GM12878 (cell line): ENCODE results near the gene CHID1. TPM values are rescaled to one million over a fixed set of nuclear protein-coding genes. Genes with fewer than 3 reads are reported as not detected.
A peak's percentile ranks its signal among the peaks of the same experiment; 100 is the strongest.

Experiments
- ATAC-seq: fragments of 200-7000 bp; cut with Tn5 transposase; 3 replicates; pipeline ENCODE4 v1.9.1; 2020; ENCODE audit warnings: mild to moderate bottlenecking, moderate library complexity
- BruUV-seq: library from RNA; stranded (reverse); fragments of 400-500 nt; replicated peaks from 2 replicates; lab custom pipeline; 2021; lab: Mats Ljungman, UMichigan
- CTCF ChIA-PET: fragments of 300-600 bp; sonication (Branson Sonifier 250); formaldehyde crosslinking; extraction: SDS; loops from one replicate; lab custom pipeline; 2021; ENCODE audit warnings: inconsistent platforms; lab: Yijun Ruan, JAX
- POLR2A ChIA-PET: fragments of 350-600 bp; formaldehyde crosslinking; extraction: SDS; loops from one replicate; lab custom pipeline; 2021; ENCODE audit warnings: inconsistent platforms; lab: Charles Lee
- RAD21 ChIA-PET: fragments of 300-600 bp; sonication (Branson Sonifier 250); formaldehyde crosslinking; loops from one replicate; lab custom pipeline; 2023; ENCODE audit warnings: antibody characterized with exemption; ENCODE audit not compliant: unreplicated experiment; lab: Charles Lee
- SMC1A ChIA-PET: fragments of 300-600 bp; sonication (Branson Sonifier 250); formaldehyde crosslinking; loops from one replicate; lab custom pipeline; 2023; ENCODE audit not compliant: unreplicated experiment, uncharacterized antibody; lab: Charles Lee
- DNase-seq: peaks from one replicate; pipeline ENCODE4 v3.0.0-alpha.2; 2011; ENCODE audit warnings: low read depth, low spot score
- FAIRE-seq: peaks from 3 replicates; lab custom pipeline; 2011; peaks lifted over from hg19 to GRCh38; lab: Jason Lieb, UNC
- H2AFZ ChIP-seq: 2 replicates; pipeline ENCODE4 v1.6.0; 2011; ENCODE audit warnings: low read depth, low read length, control low read depth; ENCODE audit not compliant: control insufficient read depth
- H3K27ac ChIP-seq: 2 replicates; pipeline ENCODE4 v1.5.1; 2011; ENCODE audit warnings: control low read depth; ENCODE audit not compliant: control insufficient read depth, insufficient read depth
- H3K27me3 ChIP-seq, 2 experiments: replicated peaks in 1 of 2; 2 replicates each; pipeline versions ENCODE4 v1.6.0 to v1.6.1; 2011; ENCODE audit warnings: low read length in 1 of 2; ENCODE audit not compliant: control insufficient read depth in 2 of 2, insufficient read depth in 2 of 2
- H3K36me3 ChIP-seq, 2 experiments: 2 replicates each; pipeline ENCODE4 v1.5.1; 2011; ENCODE audit warnings: low read length in 1 of 2; ENCODE audit not compliant: control insufficient read depth in 2 of 2, insufficient read depth in 2 of 2
- H3K4me1 ChIP-seq: 2 replicates; pipeline ENCODE4 v1.6.1; 2011; ENCODE audit warnings: mild to moderate bottlenecking, low read length, moderate library complexity, mixed read lengths; ENCODE audit not compliant: control insufficient read depth, insufficient read depth
- H3K4me2 ChIP-seq: 2 replicates; pipeline ENCODE4 v1.6.0; 2011; ENCODE audit warnings: control low read depth; ENCODE audit not compliant: control insufficient read depth, insufficient read depth
- H3K4me3 ChIP-seq: fragments of 200-600 bp; sonication (generic); 2 replicates; pipeline ENCODE4 v1.5.1; 2016
- H3K79me2 ChIP-seq: 2 replicates; pipeline ENCODE4 v1.6.0; 2011; ENCODE audit warnings: low read length; ENCODE audit not compliant: control insufficient read depth, insufficient read depth
- H3K9ac ChIP-seq: 2 replicates; pipeline ENCODE4 v1.8.0; 2011; ENCODE audit warnings: low read length, control low read depth, mixed read lengths; ENCODE audit not compliant: control insufficient read depth, insufficient read depth
- H3K9me3 ChIP-seq: replicated peaks from 3 replicates; pipeline ENCODE4 v1.5.1; 2011; ENCODE audit warnings: mild to moderate bottlenecking, low read length; ENCODE audit not compliant: control insufficient read depth, insufficient read depth
- H4K20me1 ChIP-seq: 2 replicates; pipeline ENCODE4 v1.6.0; 2011; ENCODE audit not compliant: control insufficient read depth, insufficient read depth
- CBFB ChIP-seq: IDR thresholded peaks from 2 replicates; pipeline ENCODE4 v1.6.1; 2016; ENCODE audit warnings: antibody characterized with exemption, low read depth
- EZH2 ChIP-seq: IDR thresholded peaks from 2 replicates; pipeline ENCODE4 v1.6.1; 2012; ENCODE audit warnings: low read depth, mild to moderate bottlenecking, control low read depth, inconsistent platforms, low read length, borderline replicate concordance; ENCODE audit not compliant: control insufficient read depth
- FOXK2 ChIP-seq: fragments of 450-650 bp; IDR thresholded peaks from 2 replicates; pipeline ENCODE4 v1.6.1; 2017; ENCODE audit warnings: mild to moderate bottlenecking, moderate library complexity
- GABPA ChIP-seq: IDR thresholded peaks from 2 replicates; pipeline ENCODE4 v1.6.1; 2014; ENCODE audit warnings: antibody characterized with exemption, low read depth, mild to moderate bottlenecking, inconsistent platforms
- GATAD2B ChIP-seq: fragments of 450-650 bp; conservative IDR thresholded peaks from 2 replicates; pipeline ENCODE4 v1.6.1; 2017; ENCODE audit warnings: low read depth, mild to moderate bottlenecking, moderate library complexity
- HDGF ChIP-seq: fragments of 450-650 bp; IDR thresholded peaks from 2 replicates; pipeline ENCODE4 v1.6.1; 2016; ENCODE audit warnings: antibody characterized with exemption
- LARP7 ChIP-seq: fragments of 450-650 bp; IDR thresholded peaks from 2 replicates; pipeline ENCODE4 v1.6.1; 2017; ENCODE audit warnings: mild to moderate bottlenecking
- NFYA ChIP-seq: IDR thresholded peaks from 2 replicates; pipeline ENCODE4 v1.6.1; 2011; ENCODE audit warnings: low read depth, mild to moderate bottlenecking, low read length, improper control_type of control experiment, borderline replicate concordance
- RELA ChIP-seq: fragments of 450-650 bp; IDR thresholded peaks from 2 replicates; pipeline ENCODE4 v1.8.0; 2014; ENCODE audit warnings: borderline replicate concordance; ENCODE audit not compliant: partially characterized antibody
- TBL1XR1 ChIP-seq: IDR thresholded peaks from 2 replicates; pipeline ENCODE4 v1.6.1; 2012; ENCODE audit warnings: low read depth, low read length, improper control_type of control experiment
- ZZZ3 ChIP-seq: IDR thresholded peaks from 2 replicates; pipeline ENCODE4 v1.6.1; 2011; ENCODE audit warnings: low read depth; ENCODE audit not compliant: control insufficient read depth, insufficient read length
- WGBS: methylation state at CpG from one replicate; pipeline ENCODE4 v1.1.6; 2016; ENCODE audit warnings: low lambda C conversion rate; ENCODE audit not compliant: insufficient replicate concordance, insufficient coverage; ENCODE audit errors: missing lambda C conversion rate; 5-methylcytosine and 5-hydroxymethylcytosine counted together
- in situ Hi-C: fragments of 300-500 bp; cut with MboI; formaldehyde crosslinking; loops from 9 replicates; pipeline ENCODE4 v1.14.3; 2018; ENCODE audit warnings: mixed read lengths
- intact Hi-C: fragments of 100-400 bp; cut with micrococcal nuclease; formaldehyde crosslinking; loops from one replicate; pipeline ENCODE4 v1.14.2; 2022; ENCODE audit not compliant: unreplicated experiment
- polyA plus RNA-seq, 11 experiments: library from polyadenylated mRNA; depleted of rRNA in 4 of 11; unstranded in 6 of 11; stranded (reverse) in 5 of 11; fragments of >200 nt; fragmentation: Nextera tagmentation in 4 of 11; fragmentation: Illumina TruSeq in 1 of 11; extraction: Ambion mirVana in 4 of 11; extraction: Trizol in 1 of 11; gene quantifications; 1 replicate in 1 of 11; 2 replicates in 10 of 11; pipeline versions ENCODE4 v1.2.1 to v1.2.3, GENCODE V29; 2011 to 2016; ENCODE audit warnings: inconsistent platforms in 2 of 11, missing spikeins in 2 of 11, low read depth in 1 of 11
- total RNA-seq, 4 experiments: library from RNA; depleted of rRNA in 3 of 4; stranded (reverse); fragments of >200 nt in 3 of 4; fragmentation: Illumina TruSeq in 1 of 4; extraction: Trizol in 1 of 4; gene quantifications; 2 replicates each; pipeline versions ENCODE4 v1.2.1 to v1.2.3, GENCODE V29; 2013 to 2021
- TF ChIP-seq, protein P1 (sequence below): fragments of 450-650 bp; IDR thresholded peaks from 2 replicates; pipeline ENCODE4 v1.6.1; 2017; ENCODE audit warnings: mild to moderate bottlenecking, low read depth, inconsistent platforms; ENCODE audit not compliant: poor library complexity, severe bottlenecking

CHID1 gene
- total and polyA plus RNA-seq, 10 of the 15 experiments (the other 5 are each of a cell fraction or from before 2014, with no cell fraction given) = 4.8 to 75.2 (median 30.1) TPM

DNA sequence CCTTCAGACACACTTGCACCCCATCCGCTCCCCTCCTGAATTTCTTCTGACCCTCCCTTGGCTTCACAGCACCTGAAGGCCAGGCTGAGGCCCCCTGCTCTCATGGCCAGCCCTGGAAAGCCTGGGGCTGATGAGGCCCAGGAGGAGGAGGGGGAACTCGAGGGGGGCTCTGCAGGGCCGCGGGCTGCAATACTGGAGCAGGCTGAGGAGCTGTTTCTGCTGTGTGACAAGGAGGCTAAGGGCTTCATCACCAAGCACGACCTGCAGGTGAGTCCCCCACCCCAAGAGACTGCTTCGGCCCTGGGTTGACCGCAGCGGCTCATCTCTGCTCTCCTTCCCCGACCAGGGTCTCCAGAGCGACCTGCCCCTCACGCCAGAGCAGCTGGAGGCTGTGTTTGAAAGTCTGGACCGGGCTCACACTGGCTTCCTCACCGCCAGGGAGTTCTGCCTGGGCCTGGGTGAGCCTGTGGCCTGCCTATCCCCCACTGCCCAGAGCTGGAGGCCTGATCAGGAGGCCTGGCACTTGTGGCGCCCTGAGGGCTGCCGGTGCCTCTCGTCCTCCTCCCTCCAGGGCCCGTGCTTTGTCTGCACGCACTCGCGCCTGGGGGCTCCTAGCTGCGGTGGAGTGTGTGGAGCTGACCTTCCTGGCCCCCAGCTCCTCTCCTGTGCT is 82.0 kb downstream of the CHID1 start:
- ChIA-PET CTCF (interaction anchor here (1.0 kb wide), 1 partner anchor 20 kb away, joined by 3 read pairs; no protein-coding TSS in a partner anchor), POLR2A (interaction anchor here (1.4 to 5.2 kb wide), 3 partner anchors 10 to 19 kb away, joined by 4 to 33 read pairs (median 21); partner anchors contain the start of genes PNPLA2, POLR2L, RPLP2 and TSPAN4), SMC1A (no interaction called here), RAD21 (no interaction called here)
- peak overlapping the region; percentile 100 for H3K4me2 ChIP-seq
- no peaks in the 10 kb centered on the region for H4K20me1 ChIP-seq
- ATAC-seq (no peak), DNase-seq (no peak), FAIRE-seq (no peak)
- peaks cover 39% of the 10 kb centered on the region for H3K4me1 ChIP-seq
- 0 out of 2 replicates have a peak overlapping the region, but pooled peaks have one; percentile 49 for H3K4me3 ChIP-seq
- no peak overlapping the region for H3K27ac ChIP-seq
- H3K36me3 ChIP-seq = no peaks in the 10 kb centered on the region; a peak in 2 of 4 replicates
- in situ Hi-C loops = no loop called here
- intact Hi-C loops = no loop called here
- no peak overlapping the region for H2AFZ ChIP-seq
- no peak for TF ChIP-seq TBL1XR1
- TF ChIP-seq, protein P1, sequence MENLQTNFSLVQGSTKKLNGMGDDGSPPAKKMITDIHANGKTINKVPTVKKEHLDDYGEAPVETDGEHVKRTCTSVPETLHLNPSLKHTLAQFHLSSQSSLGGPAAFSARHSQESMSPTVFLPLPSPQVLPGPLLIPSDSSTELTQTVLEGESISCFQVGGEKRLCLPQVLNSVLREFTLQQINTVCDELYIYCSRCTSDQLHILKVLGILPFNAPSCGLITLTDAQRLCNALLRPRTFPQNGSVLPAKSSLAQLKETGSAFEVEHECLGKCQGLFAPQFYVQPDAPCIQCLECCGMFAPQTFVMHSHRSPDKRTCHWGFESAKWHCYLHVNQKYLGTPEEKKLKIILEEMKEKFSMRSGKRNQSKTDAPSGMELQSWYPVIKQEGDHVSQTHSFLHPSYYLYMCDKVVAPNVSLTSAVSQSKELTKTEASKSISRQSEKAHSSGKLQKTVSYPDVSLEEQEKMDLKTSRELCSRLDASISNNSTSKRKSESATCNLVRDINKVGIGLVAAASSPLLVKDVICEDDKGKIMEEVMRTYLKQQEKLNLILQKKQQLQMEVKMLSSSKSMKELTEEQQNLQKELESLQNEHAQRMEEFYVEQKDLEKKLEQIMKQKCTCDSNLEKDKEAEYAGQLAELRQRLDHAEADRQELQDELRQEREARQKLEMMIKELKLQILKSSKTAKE = no peak
- TF ChIP-seq LARP7 = no peak
- no peak for TF ChIP-seq CBFB
- no peak for TF ChIP-seq GABPA
- no peak for TF ChIP-seq EZH2
- no peak for TF ChIP-seq ZZZ3
- TF ChIP-seq HDGF = no peak
- TF ChIP-seq RELA = no peak
- TF ChIP-seq FOXK2 = no peak
- TF ChIP-seq NFYA = no peak
- no peak for TF ChIP-seq GATAD2B
- TF ChIP-seq, all 136 proteins: peak for 0
- H3K79me2 ChIP-seq = no peaks in the 10 kb centered on the region
- H3K27me3 ChIP-seq = no peaks in the 10 kb centered on the region; a peak in 3 of 4 replicates
- no peaks in the 10 kb centered on the region for H3K9me3 ChIP-seq
- 80% methylated on average over 21 of the region's 21 CpGs for WGBS
- H3K9ac ChIP-seq = no peak overlapping the region
- no TSS peak for BruUV-seq
